ENCODE results near the gene BRIP1. TPM values are rescaled to one million over a fixed set of nuclear protein-coding genes. Genes with fewer than 3 reads are reported as not detected.

BRIP1 gene
- total RNA-seq, 1 experiment from 2014 or later = 20.2 TPM

DNA sequence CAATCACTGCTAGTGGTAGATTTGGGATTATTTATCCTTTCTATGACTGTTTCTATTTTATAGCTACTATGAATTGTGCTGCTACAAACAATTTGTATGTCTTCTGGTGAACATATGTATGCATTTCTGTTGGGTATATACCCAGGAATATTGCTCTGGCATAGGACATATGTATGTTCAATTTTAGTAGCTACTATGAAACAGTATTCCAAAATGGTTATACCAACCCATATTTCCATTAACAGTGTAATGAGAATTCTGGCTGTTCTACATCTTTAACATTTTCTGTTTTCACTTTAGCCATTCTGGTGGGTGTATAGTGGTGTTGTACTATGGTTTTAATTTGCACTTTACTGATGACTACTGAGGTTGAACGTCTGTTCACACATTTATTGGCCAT is 214.7 kb downstream of the BRIP1 start:
- H3K9me3 Mint-ChIP-seq = peaks cover 6 to 8% of the 10 kb centered on the region in 2 experiments; a peak in 4 of 5 replicates
- WGBS (ENCODE audit: extremely low coverage, insufficient read length, low lambda C conversion rate) = no CpG with 5 or more reads among the region's 1 CpG
- TF ChIP-seq CTCF (conservative IDR thresholded peaks at IDR 0.05) = no peak
- Histone ChIP-seq H2AK5ac (ENCODE audit: insufficient read length, low read length) (no peak overlapping the region), H3K14ac (ENCODE audit: insufficient read depth, low read length) (no peak overlapping the region), H3K4ac (ENCODE audit: low read depth, low read length) (no peak overlapping the region), H3K79me2 (ENCODE audit: insufficient read depth, low read length) (no peaks in the 10 kb centered on the region), H3K23me2 (ENCODE audit: insufficient read length, low read depth, low read length, poor library complexity, severe bottlenecking) (no peaks in the 10 kb centered on the region), H3K23ac (ENCODE audit: insufficient read length, low read depth, low read length) (no peak overlapping the region), H3K9me3 (ENCODE audit: control insufficient read depth, low read depth, low read length) (no peaks in the 10 kb centered on the region), H4K8ac (replicated peaks; ENCODE audit: insufficient read length, low read depth, low read length) (no peak overlapping the region), H3K9ac (ENCODE audit: extremely low read depth, insufficient read length, low read length) (no peak overlapping the region), H2BK20ac (ENCODE audit: low read depth, low read length, poor library complexity, severe bottlenecking) (no peak overlapping the region), H2BK15ac (ENCODE audit: low read depth, low read length) (no peak overlapping the region), H3K27ac (ENCODE audit: insufficient read length, low read depth, low read length) (no peak overlapping the region), H2BK12ac (ENCODE audit: insufficient read length, low read depth, low read length) (no peak overlapping the region), H3K4me1 (ENCODE audit: insufficient read depth, low read length) (no peaks in the 10 kb centered on the region), H3K27me3 (ENCODE audit: insufficient read depth, low read length) (no peaks in the 10 kb centered on the region), H3K4me2 (ENCODE audit: insufficient read depth, insufficient read length, low read length) (no peak overlapping the region), H2BK120ac (ENCODE audit: low read depth, low read length, poor library complexity, severe bottlenecking) (no peak overlapping the region), H3K79me1 (ENCODE audit: insufficient read depth, low read depth, low read length, poor library complexity, severe bottlenecking) (no peaks in the 10 kb centered on the region), H4K91ac (ENCODE audit: insufficient read length, low read depth, low read length) (no peak overlapping the region), H3T11ph (ENCODE audit: low read length) (no peak overlapping the region), H3K56ac (ENCODE audit: insufficient read length, low read depth, low read length) (no peak overlapping the region), H2AFZ (ENCODE audit: low read length) (no peak overlapping the region), H4K20me1 (ENCODE audit: control insufficient read depth, insufficient read depth, insufficient read length) (no peaks in the 10 kb centered on the region), H2BK5ac (ENCODE audit: insufficient read length, low read length) (no peak overlapping the region), H4K5ac (ENCODE audit: insufficient read length, low read depth, low read length) (no peak overlapping the region), H3K18ac (ENCODE audit: insufficient read length, low read depth, low read length) (no peak overlapping the region)
- H3K4me3 Mint-ChIP-seq = no peak overlapping the region
- H3K27ac Mint-ChIP-seq = no peak overlapping the region
- no peak for DNase-seq
- peaks cover 0 to 11% (median 2%) of the 10 kb centered on the region in 3 experiments; a peak in 3 of 7 replicates for H3K36me3 Mint-ChIP-seq (ENCODE audit: insufficient read depth in 1 of 3, low read depth in 3 of 3)
- H3K4me1 Mint-ChIP-seq = no peaks in the 10 kb centered on the region
- H3K27me3 Mint-ChIP-seq (ENCODE audit: low read depth) = no peaks in the 10 kb centered on the region; the same call in 1 of the 2 replicates
